NCI-H345 treated with DMSO at 0.1 percent for 48 hours (cell line): ENCODE results near the gene KIAA1217.
"Not testable (repeated sequence)": the region's sequence is repeated elsewhere in the genome, so short reads cannot be mapped to it uniquely, and the experiment has no call there.

Experiments
- DNase-seq: peaks from one replicate; lab custom pipeline; 2025; ENCODE audit not compliant: unreplicated experiment; lab: John Stamatoyannopoulos, UW

The KIAA1217 gene

DNA sequence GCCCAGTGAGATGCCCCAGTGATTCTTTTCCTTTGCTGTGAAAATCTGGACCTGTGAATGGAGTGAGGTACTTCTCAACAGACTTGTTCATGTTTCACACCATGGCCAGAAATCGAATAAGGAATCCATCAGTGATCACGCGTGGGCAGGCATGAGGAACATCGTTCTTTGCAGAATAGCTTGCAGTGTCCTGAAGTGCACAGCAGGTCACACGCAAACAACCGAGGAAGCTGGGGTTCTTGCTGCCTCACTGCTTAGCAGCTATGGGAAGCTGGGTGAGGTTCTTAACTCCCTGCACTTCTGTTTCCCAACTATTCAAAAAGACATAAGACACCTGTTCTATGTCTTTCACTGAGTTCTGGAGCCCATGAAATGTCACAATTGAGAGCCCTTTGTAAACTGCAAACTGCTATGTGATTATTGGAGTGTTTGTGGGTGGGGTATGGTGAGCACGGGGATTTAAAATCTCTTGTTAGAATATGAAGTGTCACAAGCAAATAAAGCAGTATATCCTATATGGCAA is 253.4 kb downstream of the KIAA1217 start:
- no peak for DNase-seq

DNA sequence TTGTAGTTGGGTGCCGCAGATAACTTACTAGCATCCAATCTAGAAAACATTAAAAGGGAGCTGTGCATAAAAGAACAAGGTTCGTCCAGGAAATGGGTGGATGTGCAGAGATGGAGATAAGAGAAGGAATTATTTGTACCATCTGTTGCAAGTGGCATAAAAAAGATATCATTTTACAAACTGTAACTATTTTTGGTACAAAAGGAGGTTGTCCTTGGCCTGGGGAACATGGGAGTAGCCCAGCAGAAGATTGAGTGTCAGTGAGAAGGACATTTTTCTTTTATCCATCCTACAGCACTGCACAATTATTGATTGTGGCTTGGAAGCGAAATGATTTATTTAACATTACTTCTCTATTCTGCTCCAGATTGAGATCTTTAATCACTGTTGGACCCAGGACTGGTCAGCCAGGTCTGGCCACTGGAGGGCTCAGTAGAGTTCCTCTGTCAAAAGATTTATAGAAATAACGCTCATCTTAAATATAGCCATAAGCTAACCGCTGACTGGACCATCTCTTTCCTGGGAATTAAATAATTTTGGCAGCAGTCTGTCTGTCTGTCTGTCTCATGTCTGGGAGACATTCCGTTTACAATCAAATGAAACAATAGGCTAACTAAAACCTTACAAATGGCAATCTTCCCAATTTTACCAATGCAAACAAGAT is 254.1 kb downstream of the KIAA1217 start:
- DNase-seq = no peak

DNA sequence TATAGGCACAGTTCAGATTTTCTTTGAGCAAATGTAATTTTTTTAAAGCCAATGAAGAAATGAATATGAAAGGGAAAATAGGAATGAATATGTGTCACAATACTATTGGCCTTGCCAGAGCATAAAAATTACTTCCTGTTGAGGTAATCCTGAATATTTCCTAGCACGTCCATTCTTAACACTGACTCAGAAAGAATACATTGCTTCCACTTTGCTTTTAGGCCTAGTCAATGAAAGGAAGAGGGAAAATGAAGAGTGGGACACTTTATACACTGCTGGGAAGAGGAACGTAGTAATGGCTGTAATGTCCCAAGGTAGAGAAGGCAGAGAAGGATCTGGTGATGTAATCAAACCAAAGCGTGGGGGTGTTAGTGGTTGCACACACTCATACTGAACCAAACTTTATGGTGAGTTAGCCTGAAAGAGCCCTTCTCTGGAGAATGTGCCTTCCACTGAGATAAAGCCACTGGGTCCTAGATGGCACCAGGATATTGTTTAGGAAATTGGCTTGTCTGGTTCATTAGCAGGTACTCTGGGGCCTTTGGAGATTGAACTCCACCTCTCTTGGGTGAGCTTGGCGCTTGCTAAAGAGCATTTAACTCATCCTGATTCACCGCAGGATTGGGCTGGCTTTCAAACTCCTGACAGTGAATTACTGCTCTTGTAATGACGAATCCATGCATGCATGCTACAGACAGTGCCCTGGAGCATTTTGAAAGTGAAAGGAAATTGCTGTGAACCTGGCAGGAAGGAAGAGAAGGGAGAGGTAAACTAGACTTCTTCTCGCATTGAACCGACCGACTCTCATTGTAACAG is 254.9 kb downstream of the KIAA1217 start:
- DNase-seq = no peak

DNA sequence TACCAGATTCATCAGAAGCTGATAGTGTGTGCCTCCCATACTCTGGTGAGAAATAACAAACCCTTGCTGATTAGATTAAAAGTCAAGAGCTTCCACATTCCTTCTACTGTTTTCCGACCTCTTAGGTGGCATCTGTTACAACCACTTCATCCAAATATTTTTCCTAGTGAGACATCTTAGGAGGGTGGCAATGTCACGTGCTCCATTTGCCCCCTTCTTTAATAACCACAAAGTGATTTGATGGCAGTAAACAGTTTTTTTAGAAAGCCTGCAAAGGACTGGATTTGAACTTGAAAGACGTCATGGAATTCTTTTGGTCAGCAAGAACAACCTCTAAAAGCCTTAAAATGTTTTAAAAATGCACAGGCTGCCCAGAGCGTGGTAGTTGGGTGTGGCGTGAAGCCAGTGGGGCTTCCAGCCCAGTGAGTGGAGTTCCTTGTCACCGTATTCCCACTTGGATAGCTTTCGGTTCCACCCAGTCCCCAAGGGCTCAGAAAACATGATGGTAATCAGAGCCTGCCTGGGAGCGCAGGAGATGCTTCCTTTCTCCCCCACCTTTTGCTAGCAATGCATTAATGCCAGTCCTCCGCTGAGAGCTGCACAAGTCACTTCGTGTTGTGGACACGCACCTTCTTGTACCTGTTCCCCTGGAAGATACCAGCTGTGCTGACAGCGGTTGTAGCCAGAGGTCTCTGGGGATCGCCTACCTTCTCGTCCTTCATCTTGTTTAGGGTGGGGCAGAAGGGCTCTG is 256.4 kb downstream of the KIAA1217 start:
- no peak for DNase-seq

DNA sequence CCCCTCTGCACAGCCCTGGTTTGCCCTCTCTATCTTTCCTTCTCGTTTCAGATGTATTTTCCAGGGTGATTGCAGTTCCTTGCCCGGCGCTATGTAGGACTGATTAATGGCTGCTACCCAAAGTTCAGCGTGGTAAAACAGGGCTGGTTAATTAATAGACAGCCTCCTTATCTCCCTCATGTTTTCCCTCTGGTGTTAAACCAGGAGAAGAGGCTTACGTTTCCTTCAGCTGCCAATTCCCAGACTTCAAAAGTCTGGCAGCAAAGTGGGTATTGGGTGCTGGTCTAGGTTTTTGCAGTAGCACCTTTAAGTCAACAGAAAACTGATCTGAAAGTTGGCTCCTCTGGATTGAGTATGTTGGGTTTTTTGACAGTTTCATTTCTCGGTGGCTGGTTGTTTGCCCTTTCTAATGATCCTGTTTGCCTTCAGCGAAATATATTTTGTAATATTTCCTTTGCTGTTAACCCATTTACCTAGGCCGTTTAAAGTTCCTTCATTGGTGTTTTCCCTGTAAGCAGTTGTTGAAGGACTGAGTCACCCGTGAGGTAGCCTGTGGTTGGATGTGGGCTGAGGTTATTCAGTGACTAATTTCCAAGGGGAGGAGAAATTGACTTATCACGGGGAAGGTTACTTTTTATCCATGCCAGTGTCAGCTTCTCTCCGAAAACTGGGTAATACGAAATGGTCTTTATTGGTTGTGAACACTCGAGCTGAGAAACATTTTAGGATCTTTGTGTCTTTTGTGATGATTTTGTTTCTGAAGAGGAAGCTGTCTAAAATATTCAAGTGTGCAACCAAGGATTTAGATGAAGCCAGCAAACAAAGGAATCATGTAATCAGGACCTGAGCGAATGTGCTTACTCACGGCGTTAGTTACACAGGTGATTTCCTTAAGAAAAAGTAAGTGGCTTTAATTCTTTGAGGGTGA is 257.2 kb downstream of the KIAA1217 start:
- DNase-seq = no peak

DNA sequence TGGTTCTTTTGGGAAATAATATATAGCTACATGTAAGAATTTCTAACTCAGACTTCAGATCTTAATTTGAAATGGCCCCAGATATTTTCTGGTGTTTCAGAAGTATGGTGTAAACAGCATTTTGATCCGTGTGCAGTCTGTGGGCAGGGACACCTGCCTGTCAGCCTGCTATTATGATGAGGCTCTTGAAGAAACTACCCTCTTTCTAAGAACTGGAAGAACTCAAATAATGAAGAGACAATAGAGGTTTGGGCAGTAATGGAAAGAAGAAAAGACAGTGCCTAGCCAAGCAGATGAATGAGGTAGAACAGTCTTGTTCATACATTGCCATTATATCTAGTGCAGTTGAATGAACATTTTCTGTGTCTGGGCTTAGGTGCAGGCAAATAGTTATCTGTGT is 258.2 kb downstream of the KIAA1217 start:
- no peak for DNase-seq

DNA sequence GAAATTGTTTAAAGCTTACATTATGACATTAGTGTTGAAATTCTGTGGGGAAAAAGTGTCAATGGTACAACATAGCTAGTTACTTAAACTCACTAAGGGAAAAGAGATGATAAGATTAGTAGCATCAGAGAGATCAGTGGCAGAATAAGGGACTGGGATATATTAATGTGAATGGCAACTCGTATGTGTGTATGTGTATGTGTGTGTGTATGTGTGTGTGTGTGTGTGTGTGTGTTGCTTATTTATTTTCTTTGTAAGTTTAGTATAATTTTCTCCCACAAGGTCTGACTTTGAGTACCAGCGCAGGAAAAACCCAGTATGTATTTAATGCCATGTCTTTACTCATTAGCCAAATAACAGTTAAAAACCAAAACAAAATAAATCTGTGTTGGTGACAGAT is 258.7 kb downstream of the KIAA1217 start:
- DNase-seq = no peak

DNA sequence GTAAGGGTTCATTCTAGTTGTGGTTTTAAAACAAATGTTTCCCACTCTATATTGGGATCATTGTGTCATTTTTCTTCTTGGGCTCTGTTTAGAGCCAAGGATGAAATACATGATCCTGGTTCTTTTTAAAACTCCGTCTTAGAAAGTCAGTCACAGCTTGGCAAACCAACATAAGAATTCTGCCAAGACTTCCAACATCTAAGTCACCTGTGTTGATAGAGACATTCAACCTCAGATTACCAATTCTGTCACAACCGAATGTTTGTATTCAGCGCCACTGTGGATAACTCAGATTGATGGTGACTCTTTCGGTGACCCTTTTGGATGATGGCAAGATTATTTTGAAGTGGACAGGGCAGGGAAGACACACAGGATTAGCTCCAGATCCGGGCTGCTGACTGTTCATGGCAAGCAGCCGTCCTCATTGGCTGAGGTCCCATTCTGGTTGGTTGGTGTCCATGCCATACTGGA is 259.4 kb downstream of the KIAA1217 start:
- DNase-seq = no peak

DNA sequence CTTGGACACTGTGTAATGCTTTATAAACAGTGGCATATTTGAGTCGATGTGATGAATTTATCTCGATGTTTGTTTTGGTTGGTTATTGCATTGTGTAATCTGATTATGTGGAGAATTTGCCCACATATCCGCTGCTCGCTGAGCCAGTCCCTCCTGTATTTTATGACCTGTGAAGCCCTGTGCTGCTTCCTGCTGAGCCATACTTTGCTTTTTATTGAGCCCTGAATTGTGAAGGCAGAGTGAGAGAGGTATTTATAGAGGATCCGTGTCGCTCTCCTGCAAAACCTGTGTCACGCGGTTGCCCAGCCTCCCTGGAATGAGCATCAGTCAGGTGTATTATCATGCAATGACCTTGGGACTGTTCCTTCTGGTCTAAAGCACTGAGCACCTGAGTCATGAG is 261.1 kb downstream of the KIAA1217 start:
- DNase-seq = no peak

DNA sequence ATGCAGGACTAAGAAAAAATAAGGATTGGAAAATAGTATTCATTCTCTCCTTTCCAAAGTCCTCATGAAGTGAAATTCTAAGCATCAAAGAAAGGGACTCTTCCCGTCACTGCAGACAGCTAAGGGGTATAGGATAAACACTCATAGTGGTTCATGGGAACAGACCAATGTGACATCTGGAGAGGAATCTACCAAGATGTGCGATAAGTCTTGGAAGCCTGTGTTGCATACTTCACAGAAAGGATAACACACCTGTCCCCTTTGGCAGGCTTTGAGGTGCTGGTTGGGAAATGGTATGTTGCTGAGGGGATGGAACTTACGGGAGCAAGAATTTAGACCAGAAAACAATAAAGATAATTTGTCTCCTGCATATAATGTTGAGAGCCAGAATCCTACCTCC is 266.7 kb downstream of the KIAA1217 start:
- no peak for DNase-seq

DNA sequence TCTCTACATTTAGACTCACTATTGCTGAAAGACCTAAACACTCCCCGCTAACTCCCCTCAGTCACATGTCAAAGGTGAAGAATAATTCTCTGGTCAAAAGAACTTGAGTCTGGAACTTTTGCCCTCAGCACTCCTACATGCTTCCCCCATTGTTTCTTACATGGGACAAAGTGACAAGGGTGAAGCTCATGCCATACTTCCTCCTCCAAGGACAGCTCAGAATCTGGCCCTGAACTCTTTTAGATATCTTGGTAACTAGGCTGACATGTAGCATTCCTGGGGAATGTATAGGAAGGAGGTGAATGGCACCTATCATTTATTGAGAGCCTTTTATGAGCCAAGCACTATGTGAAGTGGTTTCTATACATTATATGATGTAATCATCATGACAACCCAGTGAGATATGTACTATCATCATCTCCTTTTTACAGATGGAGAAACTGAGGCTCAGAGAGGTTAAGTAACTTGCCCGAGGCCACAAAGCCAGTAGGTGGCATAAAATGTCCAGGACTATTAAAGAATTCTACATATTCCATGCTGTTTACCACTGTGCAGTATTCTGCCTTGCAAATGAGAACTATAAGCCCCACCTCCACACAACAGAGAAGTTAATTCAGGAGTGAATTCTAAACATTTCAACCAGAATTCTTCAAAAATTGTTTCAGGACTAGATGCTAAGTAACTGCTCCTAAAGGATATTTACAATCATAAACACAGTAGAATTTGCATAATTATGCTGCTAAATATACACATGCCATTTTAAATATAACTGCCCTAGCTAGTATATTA is 268.2 kb downstream of the KIAA1217 start:
- DNase-seq = no peak

DNA sequence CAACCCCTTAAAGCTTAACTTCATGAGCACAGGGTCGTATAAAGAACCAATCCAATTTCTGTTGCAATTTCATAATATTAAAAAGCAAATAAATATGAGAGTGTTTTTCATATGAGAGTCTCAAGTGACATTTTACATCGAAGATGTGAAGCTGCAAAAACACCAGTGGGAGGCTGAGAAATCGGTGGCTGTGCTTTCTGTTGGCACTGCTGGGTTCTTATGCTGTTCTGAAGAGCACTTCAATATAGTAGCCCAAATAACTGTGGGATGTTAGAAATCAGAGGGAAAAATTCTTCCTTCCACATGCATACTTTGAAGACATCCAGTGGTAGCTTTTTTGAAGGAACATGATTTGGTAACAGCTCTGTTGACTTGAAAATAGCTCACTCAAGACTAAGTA is 269.0 kb downstream of the KIAA1217 start:
- no peak for DNase-seq

DNA sequence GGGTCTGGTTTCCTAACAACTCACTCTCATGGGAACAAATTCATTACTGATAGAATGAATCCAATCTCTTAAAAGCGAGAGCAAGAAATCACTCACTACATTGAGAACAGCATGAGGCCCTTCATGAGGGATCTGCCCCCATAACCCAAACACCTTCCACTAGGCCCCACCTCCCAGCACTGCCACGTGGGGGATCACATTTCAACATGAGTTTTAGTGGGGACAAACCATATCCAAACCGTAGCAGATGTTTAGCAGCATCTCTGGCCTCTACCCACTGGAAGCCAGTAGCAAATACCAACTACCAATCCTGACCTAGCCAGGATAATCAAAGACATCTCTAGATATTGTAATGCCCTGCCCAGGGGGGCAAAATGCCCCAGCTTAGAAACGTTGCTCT is 270.9 kb downstream of the KIAA1217 start:
- no peak for DNase-seq

DNA sequence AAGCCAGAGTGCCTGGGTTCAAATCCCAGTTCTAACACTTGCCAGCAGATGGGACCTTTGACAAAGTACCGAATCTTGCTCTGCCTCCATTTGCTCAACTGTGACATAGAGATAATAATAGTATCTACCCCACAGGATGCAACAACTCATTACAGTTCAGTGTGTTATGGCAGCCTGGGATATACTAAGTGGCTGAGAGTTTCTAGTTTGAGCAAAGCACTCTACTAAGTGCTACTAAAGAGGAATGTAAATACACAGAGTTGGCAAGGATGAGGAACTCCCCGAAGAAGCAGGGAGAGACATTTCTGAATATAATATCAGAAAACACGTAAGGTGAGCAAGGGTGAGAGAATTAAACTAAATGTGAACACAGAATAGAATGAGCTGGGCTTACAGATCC is 271.5 kb downstream of the KIAA1217 start:
- DNase-seq = no peak

DNA sequence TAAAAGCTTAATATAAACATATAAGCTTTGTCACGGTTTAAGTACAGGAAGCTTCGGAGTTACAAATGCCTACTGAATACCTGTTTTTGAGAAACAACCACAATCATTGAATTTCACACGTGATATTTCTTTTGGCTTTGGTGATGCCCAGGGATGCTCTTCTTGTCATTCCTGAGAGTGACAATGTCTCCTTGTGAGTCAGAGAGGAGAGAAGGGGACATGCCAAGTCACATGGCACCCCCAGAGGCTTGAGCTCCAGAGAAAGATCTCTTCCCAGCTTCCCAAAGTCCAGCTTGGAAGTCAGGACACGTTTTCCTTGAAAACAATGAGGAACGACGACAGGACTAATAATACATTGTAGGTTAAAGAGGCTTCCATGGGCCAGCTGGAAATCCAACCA is 272.3 kb downstream of the KIAA1217 start:
- no peak for DNase-seq

DNA sequence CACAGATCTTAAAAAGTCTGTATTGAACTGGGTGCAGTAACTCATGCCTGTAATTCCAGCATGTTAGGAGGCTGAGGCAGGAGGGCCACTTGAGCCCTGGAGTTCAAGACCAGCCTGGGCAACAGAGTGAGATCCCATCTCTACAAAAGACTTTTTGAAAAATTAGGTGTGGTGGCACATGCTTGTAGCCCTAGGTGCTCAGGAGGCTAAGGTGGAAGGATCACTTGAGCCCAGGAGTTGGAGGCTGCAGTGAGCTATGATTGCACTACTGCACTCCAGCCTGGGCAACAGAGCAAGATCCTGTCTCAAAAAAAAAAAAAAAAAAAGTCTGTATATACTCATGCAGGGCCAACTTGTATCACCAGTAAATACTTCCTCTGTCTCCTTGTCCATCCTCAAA is 273.8 kb downstream of the KIAA1217 start:
- DNase-seq = not testable (repeated sequence)

DNA sequence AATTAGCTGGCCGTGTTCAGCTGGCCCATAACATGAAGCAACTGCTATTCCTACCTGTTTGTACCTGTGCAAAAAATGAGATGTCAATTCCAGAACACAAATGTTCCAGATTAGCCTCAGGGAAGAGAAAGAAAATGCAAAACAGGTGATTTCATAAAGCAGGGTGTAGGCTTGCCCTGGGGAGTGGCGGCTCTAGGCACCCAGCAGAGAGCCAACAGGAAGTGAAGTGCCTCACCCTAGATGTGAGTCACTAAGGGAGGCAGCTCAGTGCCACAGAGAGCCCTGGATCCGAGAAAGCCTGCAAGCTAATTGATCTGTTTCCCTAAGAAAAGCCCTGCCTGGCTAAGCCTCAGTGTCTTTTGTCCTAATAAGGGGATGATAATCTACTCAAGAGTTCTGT is 274.8 kb downstream of the KIAA1217 start:
- no peak for DNase-seq

DNA sequence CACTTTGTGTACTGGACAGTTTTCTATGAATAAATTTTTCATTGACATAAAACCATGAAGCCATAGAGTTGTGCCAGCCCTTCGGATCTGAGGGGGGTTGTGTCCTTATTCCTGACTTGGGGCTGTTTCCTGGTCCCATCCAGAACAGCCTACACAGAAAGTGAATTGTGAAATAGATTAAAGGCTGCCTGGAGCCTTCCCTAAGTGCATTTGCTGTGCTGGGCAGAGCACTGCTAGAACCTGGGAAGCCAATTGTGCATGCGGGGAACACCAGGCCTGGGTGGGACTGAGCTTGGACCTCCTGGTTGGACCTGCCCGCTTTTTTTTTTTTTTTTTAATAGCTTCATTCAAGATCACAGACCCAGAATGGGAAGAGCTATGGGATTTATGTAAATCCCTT is 275.8 kb downstream of the KIAA1217 start:
- no peak for DNase-seq

DNA sequence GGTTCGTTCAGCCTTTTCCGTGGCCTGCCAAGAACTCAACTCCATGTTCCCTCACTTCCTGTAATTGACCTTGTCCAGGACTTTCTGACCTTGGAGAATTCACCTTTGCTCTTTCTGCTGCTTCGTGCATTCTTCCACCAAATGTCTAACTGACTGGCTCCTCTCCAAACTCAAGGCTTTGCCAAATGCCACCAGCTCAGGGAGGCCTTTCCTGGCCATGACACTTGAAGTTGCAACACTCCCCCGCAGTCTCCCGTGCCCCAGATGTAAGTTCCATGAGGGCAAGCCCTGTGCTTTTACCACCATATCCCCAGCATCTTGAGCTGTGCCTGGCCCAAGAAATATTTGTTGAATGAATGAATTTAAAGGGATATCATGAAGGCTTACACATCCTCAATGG is 276.4 kb downstream of the KIAA1217 start:
- DNase-seq = no peak

DNA sequence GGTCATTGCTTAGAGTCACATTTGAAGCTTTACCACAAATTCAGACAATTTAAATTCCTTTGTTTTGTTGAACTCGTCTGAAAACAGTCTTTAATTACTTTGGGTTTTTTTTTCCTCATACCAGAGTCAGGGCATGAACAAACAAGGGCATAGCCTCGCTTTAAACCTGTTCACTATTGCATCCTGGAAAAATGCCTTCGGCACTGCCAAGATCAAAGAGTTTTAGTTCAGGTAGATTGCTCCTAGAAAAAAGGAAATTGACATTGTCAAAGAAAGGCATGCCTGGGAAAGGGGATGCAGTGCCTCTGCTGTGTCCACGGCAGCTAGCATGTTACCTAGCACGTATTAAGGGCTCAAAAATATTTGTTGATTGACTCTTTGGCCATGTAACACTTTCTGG is 279.7 kb downstream of the KIAA1217 start:
- no peak for DNase-seq
